ENCODE data around the gene ADNP2. TPM values are rescaled to one million over a fixed set of nuclear protein-coding genes. Genes with fewer than 3 reads are reported as not detected.

Gene ADNP2, protein sequence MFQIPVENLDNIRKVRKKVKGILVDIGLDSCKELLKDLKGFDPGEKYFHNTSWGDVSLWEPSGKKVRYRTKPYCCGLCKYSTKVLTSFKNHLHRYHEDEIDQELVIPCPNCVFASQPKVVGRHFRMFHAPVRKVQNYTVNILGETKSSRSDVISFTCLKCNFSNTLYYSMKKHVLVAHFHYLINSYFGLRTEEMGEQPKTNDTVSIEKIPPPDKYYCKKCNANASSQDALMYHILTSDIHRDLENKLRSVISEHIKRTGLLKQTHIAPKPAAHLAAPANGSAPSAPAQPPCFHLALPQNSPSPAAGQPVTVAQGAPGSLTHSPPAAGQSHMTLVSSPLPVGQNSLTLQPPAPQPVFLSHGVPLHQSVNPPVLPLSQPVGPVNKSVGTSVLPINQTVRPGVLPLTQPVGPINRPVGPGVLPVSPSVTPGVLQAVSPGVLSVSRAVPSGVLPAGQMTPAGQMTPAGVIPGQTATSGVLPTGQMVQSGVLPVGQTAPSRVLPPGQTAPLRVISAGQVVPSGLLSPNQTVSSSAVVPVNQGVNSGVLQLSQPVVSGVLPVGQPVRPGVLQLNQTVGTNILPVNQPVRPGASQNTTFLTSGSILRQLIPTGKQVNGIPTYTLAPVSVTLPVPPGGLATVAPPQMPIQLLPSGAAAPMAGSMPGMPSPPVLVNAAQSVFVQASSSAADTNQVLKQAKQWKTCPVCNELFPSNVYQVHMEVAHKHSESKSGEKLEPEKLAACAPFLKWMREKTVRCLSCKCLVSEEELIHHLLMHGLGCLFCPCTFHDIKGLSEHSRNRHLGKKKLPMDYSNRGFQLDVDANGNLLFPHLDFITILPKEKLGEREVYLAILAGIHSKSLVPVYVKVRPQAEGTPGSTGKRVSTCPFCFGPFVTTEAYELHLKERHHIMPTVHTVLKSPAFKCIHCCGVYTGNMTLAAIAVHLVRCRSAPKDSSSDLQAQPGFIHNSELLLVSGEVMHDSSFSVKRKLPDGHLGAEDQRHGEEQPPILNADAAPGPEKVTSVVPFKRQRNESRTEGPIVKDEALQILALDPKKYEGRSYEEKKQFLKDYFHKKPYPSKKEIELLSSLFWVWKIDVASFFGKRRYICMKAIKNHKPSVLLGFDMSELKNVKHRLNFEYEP
- total RNA-seq (2014; rRNA removed; shearing (Covaris generic)) = 17.5 and 18.7 TPM in 2 replicates

DNA sequence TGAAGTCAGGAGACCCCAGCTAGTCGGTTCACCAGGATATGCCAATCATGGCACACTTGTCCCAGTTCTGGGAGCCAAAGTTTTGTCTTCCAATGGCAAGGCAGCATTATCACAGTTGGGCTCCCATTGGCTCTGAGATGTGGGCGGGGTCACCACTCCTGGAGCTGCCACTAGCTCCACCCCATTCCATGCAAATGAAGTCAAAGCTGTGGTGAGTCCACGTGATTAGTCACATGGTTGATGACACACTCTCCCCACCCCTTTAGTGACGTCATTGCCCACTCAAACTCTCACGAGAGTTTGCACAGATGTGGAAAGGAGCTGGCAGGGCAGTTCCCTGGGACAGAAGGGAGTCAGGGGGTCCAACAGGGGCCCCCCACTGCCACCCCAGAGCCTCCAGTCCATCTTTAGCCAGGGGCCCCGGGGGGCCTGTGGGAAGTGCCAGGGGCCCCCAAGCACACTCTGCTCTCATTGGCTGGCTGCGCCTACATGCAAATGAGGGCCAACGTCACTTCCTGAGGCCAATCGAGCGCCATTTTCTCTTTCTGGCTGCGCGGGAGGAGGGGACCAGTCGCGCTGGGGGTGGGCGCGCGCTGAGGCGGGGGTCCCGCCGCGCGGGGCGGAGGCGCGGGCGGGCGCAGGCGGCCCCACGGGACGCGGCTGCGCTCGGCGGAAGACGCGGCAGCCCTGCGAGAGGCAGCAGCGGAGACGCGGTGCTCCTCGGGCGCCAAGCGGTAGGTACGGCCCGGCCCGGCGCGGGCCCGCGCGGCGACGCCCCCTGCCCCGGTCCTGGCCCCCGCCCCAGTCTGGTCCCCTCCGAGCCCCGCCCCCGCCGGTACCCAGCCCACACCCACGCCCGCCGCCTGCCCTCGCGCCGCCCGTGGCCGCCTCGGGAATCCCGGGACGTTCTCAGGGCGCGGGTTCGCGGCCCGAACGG, at the start of gene ADNP2:
Gene ADNP2 (plus strand): TSS at position 524 of the 937 bp plus-strand sequence. CDS start 8,281 bp downstream, outside the sequence.

Other genes starting within 250 kb of the ADNP2 start
- gene SLC66A2, start 157.6 kb upstream of the ADNP2 start, total RNA-seq (2014; rRNA removed; shearing (Covaris generic)) = 16.9 and 18.4 TPM in 2 replicates
- gene HSBP1L1, start 144.6 kb upstream of the ADNP2 start, total RNA-seq (2014; rRNA removed; shearing (Covaris generic)) = not detected in 2 replicates
- gene TXNL4A, start 120.7 kb upstream of the ADNP2 start, total RNA-seq (2014; rRNA removed; shearing (Covaris generic)) = 68.0 and 75.9 TPM in 2 replicates
- gene RBFA, start 74.8 kb upstream of the ADNP2 start, total RNA-seq (2014; rRNA removed; shearing (Covaris generic)) = 35.0 and 42.6 TPM in 2 replicates
- gene PARD6G, start 138.3 kb downstream of the ADNP2 start, total RNA-seq (2014; rRNA removed; shearing (Covaris generic)) = 1.2 and 3.1 TPM in 2 replicates